Mesothelial cell of epicardium (in vitro differentiated cells): ENCODE measurements around the gene MRPL9. TPM values are rescaled to one million over a fixed set of nuclear protein-coding genes. Genes with fewer than 3 reads are reported as not detected.

Experiments
- DNase-seq, 2 experiments: peaks; one replicate each; pipeline ENCODE4 v3.0.0; 2021; ENCODE audit warnings: low spot score in 2 of 2; ENCODE audit not compliant: unreplicated experiment in 2 of 2
- H3K27ac Mint-ChIP-seq: 2 replicates; pipeline ENCODE4 v1.8.0; 2021; ENCODE audit warnings: mixed read lengths
- H3K27me3 Mint-ChIP-seq: 2 replicates; pipeline ENCODE4 v1.8.0; 2021; ENCODE audit warnings: low read depth, mixed read lengths
- H3K36me3 Mint-ChIP-seq: 2 replicates; pipeline ENCODE4 v1.8.0; 2021; ENCODE audit warnings: mixed read lengths
- H3K4me1 Mint-ChIP-seq: 2 replicates; pipeline ENCODE4 v1.8.0; 2021; ENCODE audit warnings: mixed read lengths
- H3K4me3 Mint-ChIP-seq: 2 replicates; pipeline ENCODE4 v1.8.0; 2021; ENCODE audit warnings: mild to moderate bottlenecking, moderate library complexity, mixed read lengths
- H3K9me3 Mint-ChIP-seq: 2 replicates; pipeline ENCODE4 v1.8.0; 2021; ENCODE audit warnings: mixed read lengths
- CTCF ChIP-seq: fragments of 200-600 bp; sonication (generic); IDR thresholded peaks from one replicate; pipeline ENCODE4 v1.5.0; 2021; ENCODE audit warnings: antibody characterized with exemption; ENCODE audit not compliant: unreplicated experiment
- total RNA-seq: library from RNA; stranded (reverse); gene quantifications from 3 replicates; pipeline ENCODE4 v1.2.1, GENCODE V29; 2021

Gene MRPL9
- 70.6 to 73.1 TPM (median 72.0 TPM) in 3 replicates for total RNA-seq

DNA sequence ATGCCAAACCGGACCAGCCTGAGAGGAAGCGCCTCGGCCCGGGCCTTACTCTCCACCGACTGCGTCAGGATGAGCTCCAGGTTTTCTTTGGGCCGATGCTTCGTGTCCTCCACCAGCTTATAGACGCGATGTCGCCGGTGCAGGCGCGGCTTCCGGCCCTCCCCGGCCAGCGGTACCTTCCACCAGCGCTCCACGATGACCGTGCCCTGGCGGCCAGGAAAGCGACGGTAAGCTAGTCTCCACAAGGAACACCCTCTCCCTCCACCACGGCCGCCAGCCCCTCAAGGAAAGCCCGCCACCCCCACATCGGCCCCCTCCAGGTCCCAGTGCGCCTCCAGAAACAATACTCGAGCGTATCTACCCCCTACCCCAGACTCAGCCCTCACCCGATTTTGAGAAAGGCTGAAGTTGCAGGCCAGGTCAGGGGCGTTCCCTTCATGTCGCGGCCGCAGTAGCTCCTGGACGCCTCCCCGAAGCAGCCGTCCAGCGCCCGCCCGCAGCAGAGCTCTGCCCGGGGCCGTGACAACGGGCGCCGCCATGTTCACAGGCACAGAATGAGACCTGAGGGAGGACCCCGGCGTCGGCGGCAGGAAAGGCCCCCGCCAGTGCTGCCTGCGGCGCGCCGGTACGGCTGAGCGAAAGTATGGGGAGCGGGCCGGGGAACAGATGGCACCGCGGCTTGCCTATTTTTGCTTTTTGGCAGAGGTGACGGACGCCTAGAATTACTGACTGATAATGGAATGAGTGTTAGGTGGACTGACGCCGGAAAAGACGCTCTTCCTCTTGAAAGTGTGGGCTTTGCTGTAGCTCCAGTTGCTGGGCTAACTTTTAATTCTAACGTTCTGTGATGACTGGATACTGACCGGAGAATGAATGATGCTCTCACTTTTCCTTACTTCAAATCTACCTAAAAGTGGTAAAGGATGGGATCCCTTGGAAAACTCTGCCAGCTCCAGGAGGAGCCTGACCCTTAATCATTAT lies at the start of gene MRPL9:
MRPL9 (minus strand) TSS at position 556 of the 981 bp plus-strand sequence; CDS start at position 539, 17 bp downstream.
- TF ChIP-seq CTCF = no peak
- peak; percentile 64 to 85 for DNase-seq
- H3K9me3 Mint-ChIP-seq = no peaks in the 10 kb centered on the region
- no peaks in the 10 kb centered on the region for H3K27me3 Mint-ChIP-seq
- peak within 1 kb of the TSS; percentile 91 for H3K27ac Mint-ChIP-seq
- peaks cover 17% of the 10 kb centered on the region for H3K4me1 Mint-ChIP-seq
- peak within 1 kb of the TSS; percentile 82 for H3K4me3 Mint-ChIP-seq
- H3K36me3 Mint-ChIP-seq = peaks cover 21% of the 10 kb centered on the region

DNA sequence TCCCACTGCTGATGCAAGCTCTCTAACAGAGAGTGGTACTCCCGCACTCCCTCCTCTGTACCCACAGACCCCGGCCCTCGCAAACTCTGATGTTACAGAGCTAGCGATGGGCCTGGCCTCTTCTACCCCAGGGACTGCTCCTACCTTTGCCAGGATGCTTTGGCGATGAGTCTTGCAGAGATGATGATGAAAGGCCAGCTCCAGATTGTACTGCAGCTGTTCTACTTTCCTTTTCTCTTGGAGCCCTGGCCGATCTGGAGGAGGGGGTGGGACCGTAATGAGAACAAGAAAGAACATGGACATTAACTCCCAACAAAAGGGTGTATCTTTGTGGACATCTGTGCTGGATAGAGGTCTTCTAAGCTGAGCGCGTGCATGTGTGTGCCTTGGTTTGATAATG lies 47.9 kb upstream of the MRPL9 start:
- no peak for TF ChIP-seq CTCF
- Mint-ChIP-seq H3K36me3 (no peaks in the 10 kb centered on the region), H3K9me3 (no peaks in the 10 kb centered on the region), H3K4me1 (no peaks in the 10 kb centered on the region), H3K27ac (no peak overlapping the region), H3K27me3 (peaks cover 35% of the 10 kb centered on the region), H3K4me3 (no peak overlapping the region)
- DNase-seq = no peak

DNA sequence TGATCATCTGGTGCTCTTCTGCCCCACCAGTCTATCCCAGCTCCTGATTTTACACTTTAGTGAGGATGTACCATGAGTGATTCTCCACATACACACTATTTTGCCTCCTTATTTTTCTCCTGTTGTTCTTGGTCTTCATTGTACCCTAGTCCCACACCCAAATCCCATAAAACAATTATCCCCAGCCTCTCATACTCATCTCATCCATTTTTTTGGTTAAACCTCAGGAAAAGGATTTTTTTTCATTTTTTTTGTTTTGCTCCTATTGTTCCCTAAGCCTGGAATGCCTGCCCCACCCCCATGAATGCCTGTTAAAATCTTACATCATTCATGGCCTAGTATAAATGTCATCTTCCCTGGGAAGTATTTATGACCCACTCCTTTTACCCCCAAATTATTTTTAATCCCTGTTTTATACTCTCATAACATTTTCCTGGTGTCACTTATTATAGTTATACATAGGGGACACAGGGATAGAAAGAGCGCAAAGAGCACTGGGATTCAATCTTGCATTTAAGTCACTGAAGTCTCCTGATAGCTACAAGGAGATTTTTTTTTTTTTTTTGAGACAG lies 46.8 kb upstream of the MRPL9 start:
- Mint-ChIP-seq H3K27me3 (peaks cover 39% of the 10 kb centered on the region), H3K9me3 (no peaks in the 10 kb centered on the region), H3K4me3 (no peak overlapping the region), H3K4me1 (peaks cover 2% of the 10 kb centered on the region), H3K27ac (no peak overlapping the region), H3K36me3 (no peaks in the 10 kb centered on the region)
- DNase-seq = no peak
- no peak for TF ChIP-seq CTCF

- no peak for DNase-seq
- Mint-ChIP-seq H3K9me3 (no peaks in the 10 kb centered on the region), H3K27ac (no peak overlapping the region), H3K36me3 (no peaks in the 10 kb centered on the region), H3K27me3 (peaks cover 39% of the 10 kb centered on the region), H3K4me3 (no peak overlapping the region), H3K4me1 (peaks cover 2% of the 10 kb centered on the region)
- no peak for TF ChIP-seq CTCF
These were observed 46.1 kb upstream of the MRPL9 start for GRCh38 chr1:151809290-151809984.

DNA sequence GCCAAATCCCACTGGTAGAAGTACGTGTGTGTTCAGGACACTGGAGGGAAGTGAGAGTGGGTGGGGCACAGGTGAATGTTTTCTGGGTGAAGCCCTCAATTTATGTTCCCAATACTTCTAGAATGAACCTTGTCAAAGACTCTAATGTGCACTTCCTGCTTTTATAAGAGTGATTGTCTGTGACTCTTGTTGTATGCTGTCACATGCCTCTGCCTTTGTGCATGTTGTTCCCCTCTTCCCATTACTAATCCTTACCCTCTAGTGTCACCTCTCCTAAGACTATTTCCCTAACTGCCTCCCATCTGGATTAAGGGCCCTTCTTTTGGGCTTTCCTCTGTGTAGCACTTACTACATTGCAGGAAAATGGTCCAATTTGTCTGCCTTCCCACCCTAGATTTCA lies 44.5 kb upstream of the MRPL9 start:
- no peak for DNase-seq
- TF ChIP-seq CTCF = no peak
- Mint-ChIP-seq H3K9me3 (no peaks in the 10 kb centered on the region), H3K4me1 (peaks cover 2% of the 10 kb centered on the region), H3K4me3 (no peak overlapping the region), H3K27me3 (peaks cover 44% of the 10 kb centered on the region), H3K27ac (no peak overlapping the region), H3K36me3 (no peaks in the 10 kb centered on the region)
